Measurements from ENCODE around the gene DCXR.

The DCXR gene

GRCh38 chr17:81996232-81996756, 41.2 kb downstream of the DCXR start:
- TF ChIP-seq MAX (IDR thresholded peaks at IDR 0.05; ENCODE audit: low read depth, low read length) (no peak), CTCF (IDR thresholded peaks at IDR 0.05; ENCODE audit: low read depth, low read length) (no peak), POLR2A (IDR thresholded peaks at IDR 0.05; ENCODE audit: extremely low read depth, insufficient read length) (no peak), MYC (IDR thresholded peaks at IDR 0.05; ENCODE audit: low read depth, low read length) (no peak)
- H3K4me3 ChIP-seq (ENCODE audit: low read depth, low read length) = no peak overlapping the region
- no peak for DNase-seq (ENCODE audit: low read depth)

- TF ChIP-seq POLR2A (IDR thresholded peaks at IDR 0.05; ENCODE audit: extremely low read depth, insufficient read length) (no peak), MAX (IDR thresholded peaks at IDR 0.05; ENCODE audit: low read depth, low read length) (no peak), MYC (IDR thresholded peaks at IDR 0.05; ENCODE audit: low read depth, low read length) (no peak), CTCF (IDR thresholded peaks at IDR 0.05; ENCODE audit: low read depth, low read length) (no peak)
- no peak for DNase-seq (ENCODE audit: low read depth)
- H3K4me3 ChIP-seq (ENCODE audit: low read depth, low read length) = no peak overlapping the region
Observed at GRCh38 chr17:81995463-81996231, 41.9 kb downstream of the DCXR start.

- DNase-seq (ENCODE audit: low read depth) = no peak
- no peak for TF ChIP-seq POLR2A (IDR thresholded peaks at IDR 0.05; ENCODE audit: extremely low read depth, insufficient read length)
- TF ChIP-seq CTCF (IDR thresholded peaks at IDR 0.05; ENCODE audit: low read depth, low read length) = no peak
- TF ChIP-seq MAX (IDR thresholded peaks at IDR 0.05; ENCODE audit: low read depth, low read length) = no peak
- TF ChIP-seq MYC (IDR thresholded peaks at IDR 0.05; ENCODE audit: low read depth, low read length) = no peak
- H3K4me3 ChIP-seq (ENCODE audit: low read depth, low read length) = no peak overlapping the region
Observed at GRCh38 chr17:81994593-81995462, 42.7 kb downstream of the DCXR start.

- TF ChIP-seq POLR2A (IDR thresholded peaks at IDR 0.05; ENCODE audit: extremely low read depth, insufficient read length) = no peak
- TF ChIP-seq CTCF (IDR thresholded peaks at IDR 0.05; ENCODE audit: low read depth, low read length) = no peak
- no peak for TF ChIP-seq MAX (IDR thresholded peaks at IDR 0.05; ENCODE audit: low read depth, low read length)
- TF ChIP-seq MYC (IDR thresholded peaks at IDR 0.05; ENCODE audit: low read depth, low read length) = no peak
- H3K4me3 ChIP-seq (ENCODE audit: low read depth, low read length) = no peak overlapping the region
- DNase-seq (ENCODE audit: low read depth) = no peak
Observed at GRCh38 chr17:81993729-81994592, 43.5 kb downstream of the DCXR start.
